Measurements from ENCODE around the gene ZCCHC7.

The ZCCHC7 gene

DNA sequence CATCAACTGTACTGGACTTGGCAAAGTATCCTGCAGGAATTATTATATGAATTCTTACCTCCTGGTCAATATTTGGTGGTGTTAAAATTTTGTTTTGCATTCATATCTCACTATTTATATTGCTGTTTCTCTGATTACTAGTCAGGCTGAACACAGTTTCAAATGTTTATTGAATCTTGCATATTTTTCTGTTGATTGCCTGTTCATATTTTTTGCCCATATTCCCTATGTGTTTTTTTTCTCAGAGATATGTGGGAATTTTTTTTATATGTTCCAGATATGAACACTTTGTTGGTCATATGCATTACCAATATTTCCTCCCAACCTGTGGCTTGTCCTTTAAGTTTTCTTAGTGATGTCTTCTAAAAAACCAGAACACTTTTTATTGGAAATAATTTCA is 153.2 kb downstream of the ZCCHC7 start:
- no peaks in the 10 kb centered on the region for H3K27me3 ChIP-seq (ENCODE audit: insufficient read depth, poor library complexity, severe bottlenecking)
- no peak for TF ChIP-seq POLR2AphosphoS5 (IDR thresholded peaks at IDR 0.05; ENCODE audit: low read depth)
- TF ChIP-seq, protein P1, sequence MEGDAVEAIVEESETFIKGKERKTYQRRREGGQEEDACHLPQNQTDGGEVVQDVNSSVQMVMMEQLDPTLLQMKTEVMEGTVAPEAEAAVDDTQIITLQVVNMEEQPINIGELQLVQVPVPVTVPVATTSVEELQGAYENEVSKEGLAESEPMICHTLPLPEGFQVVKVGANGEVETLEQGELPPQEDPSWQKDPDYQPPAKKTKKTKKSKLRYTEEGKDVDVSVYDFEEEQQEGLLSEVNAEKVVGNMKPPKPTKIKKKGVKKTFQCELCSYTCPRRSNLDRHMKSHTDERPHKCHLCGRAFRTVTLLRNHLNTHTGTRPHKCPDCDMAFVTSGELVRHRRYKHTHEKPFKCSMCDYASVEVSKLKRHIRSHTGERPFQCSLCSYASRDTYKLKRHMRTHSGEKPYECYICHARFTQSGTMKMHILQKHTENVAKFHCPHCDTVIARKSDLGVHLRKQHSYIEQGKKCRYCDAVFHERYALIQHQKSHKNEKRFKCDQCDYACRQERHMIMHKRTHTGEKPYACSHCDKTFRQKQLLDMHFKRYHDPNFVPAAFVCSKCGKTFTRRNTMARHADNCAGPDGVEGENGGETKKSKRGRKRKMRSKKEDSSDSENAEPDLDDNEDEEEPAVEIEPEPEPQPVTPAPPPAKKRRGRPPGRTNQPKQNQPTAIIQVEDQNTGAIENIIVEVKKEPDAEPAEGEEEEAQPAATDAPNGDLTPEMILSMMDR (IDR thresholded peaks at IDR 0.05; ENCODE audit: insufficient read depth, low read length) = no peak
- no peak for TF ChIP-seq GABPA (IDR thresholded peaks at IDR 0.05; ENCODE audit: low read depth)
- TF ChIP-seq, protein P2, sequence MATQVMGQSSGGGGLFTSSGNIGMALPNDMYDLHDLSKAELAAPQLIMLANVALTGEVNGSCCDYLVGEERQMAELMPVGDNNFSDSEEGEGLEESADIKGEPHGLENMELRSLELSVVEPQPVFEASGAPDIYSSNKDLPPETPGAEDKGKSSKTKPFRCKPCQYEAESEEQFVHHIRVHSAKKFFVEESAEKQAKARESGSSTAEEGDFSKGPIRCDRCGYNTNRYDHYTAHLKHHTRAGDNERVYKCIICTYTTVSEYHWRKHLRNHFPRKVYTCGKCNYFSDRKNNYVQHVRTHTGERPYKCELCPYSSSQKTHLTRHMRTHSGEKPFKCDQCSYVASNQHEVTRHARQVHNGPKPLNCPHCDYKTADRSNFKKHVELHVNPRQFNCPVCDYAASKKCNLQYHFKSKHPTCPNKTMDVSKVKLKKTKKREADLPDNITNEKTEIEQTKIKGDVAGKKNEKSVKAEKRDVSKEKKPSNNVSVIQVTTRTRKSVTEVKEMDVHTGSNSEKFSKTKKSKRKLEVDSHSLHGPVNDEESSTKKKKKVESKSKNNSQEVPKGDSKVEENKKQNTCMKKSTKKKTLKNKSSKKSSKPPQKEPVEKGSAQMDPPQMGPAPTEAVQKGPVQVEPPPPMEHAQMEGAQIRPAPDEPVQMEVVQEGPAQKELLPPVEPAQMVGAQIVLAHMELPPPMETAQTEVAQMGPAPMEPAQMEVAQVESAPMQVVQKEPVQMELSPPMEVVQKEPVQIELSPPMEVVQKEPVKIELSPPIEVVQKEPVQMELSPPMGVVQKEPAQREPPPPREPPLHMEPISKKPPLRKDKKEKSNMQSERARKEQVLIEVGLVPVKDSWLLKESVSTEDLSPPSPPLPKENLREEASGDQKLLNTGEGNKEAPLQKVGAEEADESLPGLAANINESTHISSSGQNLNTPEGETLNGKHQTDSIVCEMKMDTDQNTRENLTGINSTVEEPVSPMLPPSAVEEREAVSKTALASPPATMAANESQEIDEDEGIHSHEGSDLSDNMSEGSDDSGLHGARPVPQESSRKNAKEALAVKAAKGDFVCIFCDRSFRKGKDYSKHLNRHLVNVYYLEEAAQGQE (IDR thresholded peaks at IDR 0.05; ENCODE audit: insufficient replicate concordance, low read depth) = no peak
- TF ChIP-seq SPI1 (IDR thresholded peaks at IDR 0.05; ENCODE audit: borderline replicate concordance, low read depth) = no peak
- no peak overlapping the region for H3K4me3 ChIP-seq (replicated peaks; ENCODE audit: insufficient read depth, low read length)
- H3K27ac ChIP-seq (replicated peaks) = no peak overlapping the region
- no peak for DNase-seq (ENCODE audit: low read depth in 1 of 2, low spot score in 1 of 2)

DNA sequence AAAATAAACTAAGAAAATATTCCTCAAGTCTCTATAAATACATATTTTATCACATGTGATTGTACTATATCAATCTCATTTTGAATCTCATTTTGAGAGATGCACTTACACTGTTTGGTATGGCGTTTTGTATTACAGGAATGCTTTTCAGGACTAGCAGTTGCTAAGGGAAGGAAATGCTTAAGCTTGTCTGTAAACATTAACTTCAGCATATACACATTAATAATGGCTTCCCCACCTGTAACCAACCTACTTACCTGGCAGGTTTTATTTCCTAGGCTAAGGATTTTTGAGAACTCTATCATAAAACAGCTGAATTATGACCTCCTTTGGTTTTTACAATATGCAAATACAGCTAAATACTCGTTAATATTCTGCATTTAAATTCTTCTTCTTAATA is 161.2 kb downstream of the ZCCHC7 start:
- no peak for DNase-seq (ENCODE audit: low read depth in 1 of 2, low spot score in 1 of 2)
- no peak for TF ChIP-seq GABPA (IDR thresholded peaks at IDR 0.05; ENCODE audit: low read depth)
- TF ChIP-seq, protein P2 (IDR thresholded peaks at IDR 0.05; ENCODE audit: insufficient replicate concordance, low read depth) = no peak
- no peak for TF ChIP-seq SPI1 (IDR thresholded peaks at IDR 0.05; ENCODE audit: borderline replicate concordance, low read depth)
- no peak for TF ChIP-seq POLR2AphosphoS5 (IDR thresholded peaks at IDR 0.05; ENCODE audit: low read depth)
- TF ChIP-seq, protein P1 (IDR thresholded peaks at IDR 0.05; ENCODE audit: insufficient read depth, low read length) = no peak
- no peak overlapping the region for H3K27ac ChIP-seq (replicated peaks)
- H3K4me3 ChIP-seq (replicated peaks; ENCODE audit: insufficient read depth, low read length) = no peak overlapping the region
- no peaks in the 10 kb centered on the region for H3K27me3 ChIP-seq (ENCODE audit: insufficient read depth, poor library complexity, severe bottlenecking)

DNA sequence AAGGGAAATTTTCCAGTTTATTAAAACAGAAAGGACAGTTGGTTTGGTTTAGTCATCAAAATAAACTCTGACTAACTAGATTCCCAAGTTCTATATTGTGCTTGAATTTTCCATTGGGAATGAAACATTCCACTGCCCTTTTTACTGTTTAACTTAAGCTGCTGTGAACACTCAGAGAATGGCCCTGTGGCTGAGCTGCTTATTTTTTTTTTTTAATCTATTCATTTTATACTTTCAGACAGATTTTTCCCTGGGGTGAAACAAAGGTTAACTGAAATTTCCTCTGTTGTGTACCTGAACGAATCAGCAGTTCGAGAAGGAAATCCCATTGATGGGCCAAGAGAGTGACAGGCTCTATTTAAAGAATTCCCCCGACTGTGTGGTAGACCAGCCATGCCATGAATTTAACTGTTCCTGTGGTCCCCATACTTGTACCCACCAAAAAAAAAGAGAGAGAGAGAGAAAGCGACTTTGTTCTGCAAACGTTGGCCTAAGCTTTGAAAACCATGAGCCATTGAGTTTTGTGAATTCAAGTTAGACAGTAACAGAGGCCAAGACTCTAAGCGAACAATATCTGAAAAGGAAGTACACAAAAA is 163.5 kb downstream of the ZCCHC7 start:
- TF ChIP-seq, protein P1 (IDR thresholded peaks at IDR 0.05; ENCODE audit: insufficient read depth, low read length) = no peak
- no peak for TF ChIP-seq POLR2AphosphoS5 (IDR thresholded peaks at IDR 0.05; ENCODE audit: low read depth)
- TF ChIP-seq GABPA (IDR thresholded peaks at IDR 0.05; ENCODE audit: low read depth) = no peak
- TF ChIP-seq, protein P2 (IDR thresholded peaks at IDR 0.05; ENCODE audit: insufficient replicate concordance, low read depth) = no peak
- no peak for TF ChIP-seq SPI1 (IDR thresholded peaks at IDR 0.05; ENCODE audit: borderline replicate concordance, low read depth)
- Histone ChIP-seq H3K27ac (replicated peaks) (no peak overlapping the region), H3K27me3 (ENCODE audit: insufficient read depth, poor library complexity, severe bottlenecking) (no peaks in the 10 kb centered on the region), H3K4me3 (replicated peaks; ENCODE audit: insufficient read depth, low read length) (no peak overlapping the region)
- DNase-seq (ENCODE audit: low read depth in 1 of 2, low spot score in 1 of 2) = no peak

All from HL-60 (cell line).